IPS DF 4.7 (cell line): ENCODE results near the gene MAP3K19.
"Not testable (repeated sequence)": the region's sequence is repeated elsewhere in the genome, so short reads cannot be mapped to it uniquely, and the experiment has no call there.

Source experiments
- DNase-seq: peaks from one replicate; pipeline ENCODE4 v3.0.0-alpha.2; 2013; ENCODE audit warnings: low spot score; ENCODE audit errors: extremely low read depth

Gene MAP3K19, protein sequence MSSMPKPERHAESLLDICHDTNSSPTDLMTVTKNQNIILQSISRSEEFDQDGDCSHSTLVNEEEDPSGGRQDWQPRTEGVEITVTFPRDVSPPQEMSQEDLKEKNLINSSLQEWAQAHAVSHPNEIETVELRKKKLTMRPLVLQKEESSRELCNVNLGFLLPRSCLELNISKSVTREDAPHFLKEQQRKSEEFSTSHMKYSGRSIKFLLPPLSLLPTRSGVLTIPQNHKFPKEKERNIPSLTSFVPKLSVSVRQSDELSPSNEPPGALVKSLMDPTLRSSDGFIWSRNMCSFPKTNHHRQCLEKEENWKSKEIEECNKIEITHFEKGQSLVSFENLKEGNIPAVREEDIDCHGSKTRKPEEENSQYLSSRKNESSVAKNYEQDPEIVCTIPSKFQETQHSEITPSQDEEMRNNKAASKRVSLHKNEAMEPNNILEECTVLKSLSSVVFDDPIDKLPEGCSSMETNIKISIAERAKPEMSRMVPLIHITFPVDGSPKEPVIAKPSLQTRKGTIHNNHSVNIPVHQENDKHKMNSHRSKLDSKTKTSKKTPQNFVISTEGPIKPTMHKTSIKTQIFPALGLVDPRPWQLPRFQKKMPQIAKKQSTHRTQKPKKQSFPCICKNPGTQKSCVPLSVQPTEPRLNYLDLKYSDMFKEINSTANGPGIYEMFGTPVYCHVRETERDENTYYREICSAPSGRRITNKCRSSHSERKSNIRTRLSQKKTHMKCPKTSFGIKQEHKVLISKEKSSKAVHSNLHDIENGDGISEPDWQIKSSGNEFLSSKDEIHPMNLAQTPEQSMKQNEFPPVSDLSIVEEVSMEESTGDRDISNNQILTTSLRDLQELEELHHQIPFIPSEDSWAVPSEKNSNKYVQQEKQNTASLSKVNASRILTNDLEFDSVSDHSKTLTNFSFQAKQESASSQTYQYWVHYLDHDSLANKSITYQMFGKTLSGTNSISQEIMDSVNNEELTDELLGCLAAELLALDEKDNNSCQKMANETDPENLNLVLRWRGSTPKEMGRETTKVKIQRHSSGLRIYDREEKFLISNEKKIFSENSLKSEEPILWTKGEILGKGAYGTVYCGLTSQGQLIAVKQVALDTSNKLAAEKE (N-terminal part only)

DNA sequence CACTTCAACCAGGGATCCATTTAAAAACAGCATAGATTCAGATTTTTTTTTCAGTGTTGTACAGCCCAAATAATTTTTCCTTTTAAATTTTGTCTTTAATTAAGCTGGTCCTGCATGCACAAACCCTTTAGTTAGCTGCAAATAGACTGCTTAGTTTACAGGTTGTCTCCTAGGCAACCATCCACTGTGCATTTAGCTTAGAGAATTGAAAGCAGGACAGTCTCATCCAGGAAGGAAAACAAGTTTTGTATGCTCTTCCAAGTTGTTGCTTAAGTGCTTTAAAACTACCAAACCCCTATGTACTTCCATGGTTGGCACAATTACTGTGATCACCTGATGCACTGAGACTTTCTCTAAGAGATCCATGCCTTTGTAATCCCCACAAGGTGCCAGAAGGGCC, at the start of gene MAP3K19:
MAP3K19 (minus strand) TSS at position 148 of the 400 bp plus-strand sequence. CDS start 22,800 bp downstream, outside the sequence.
- no peak for DNase-seq

DNA sequence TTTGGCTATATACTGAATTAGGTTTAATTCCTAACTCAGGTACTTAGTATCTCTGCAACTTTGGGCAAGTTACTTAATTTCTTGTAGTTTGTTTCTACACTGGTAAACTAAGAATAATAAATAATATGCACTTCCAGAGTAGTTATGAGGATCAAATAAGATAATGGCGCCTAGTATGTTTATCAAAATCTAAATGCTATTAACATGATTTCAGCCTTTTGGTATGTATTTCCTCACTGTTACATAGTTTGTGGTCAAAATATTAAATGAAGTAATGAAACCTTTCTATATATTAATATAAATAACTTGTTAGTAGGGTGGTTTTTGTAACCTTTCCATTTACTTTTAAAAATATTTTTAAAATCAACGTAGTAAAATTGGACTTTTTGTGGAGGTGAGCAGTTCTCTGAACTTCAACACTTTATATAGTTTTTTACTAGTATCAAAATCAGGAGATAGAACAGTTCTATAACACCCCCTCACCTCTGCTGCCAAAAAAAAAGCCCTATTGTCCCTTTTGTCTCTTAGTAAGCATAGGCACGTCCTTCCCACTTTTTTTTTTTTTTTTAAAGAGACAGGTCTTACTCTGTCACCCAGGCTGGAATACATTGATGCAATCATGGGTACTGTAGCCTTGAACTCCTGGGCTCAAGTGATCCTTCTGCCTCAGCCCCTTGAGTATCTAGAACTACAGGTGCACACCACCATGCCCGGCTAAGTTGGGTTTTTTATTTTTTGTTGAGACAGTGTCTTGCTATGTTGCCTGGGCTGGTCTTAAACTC, 49.6 kb upstream of the MAP3K19 start:
- no peak for DNase-seq

DNA sequence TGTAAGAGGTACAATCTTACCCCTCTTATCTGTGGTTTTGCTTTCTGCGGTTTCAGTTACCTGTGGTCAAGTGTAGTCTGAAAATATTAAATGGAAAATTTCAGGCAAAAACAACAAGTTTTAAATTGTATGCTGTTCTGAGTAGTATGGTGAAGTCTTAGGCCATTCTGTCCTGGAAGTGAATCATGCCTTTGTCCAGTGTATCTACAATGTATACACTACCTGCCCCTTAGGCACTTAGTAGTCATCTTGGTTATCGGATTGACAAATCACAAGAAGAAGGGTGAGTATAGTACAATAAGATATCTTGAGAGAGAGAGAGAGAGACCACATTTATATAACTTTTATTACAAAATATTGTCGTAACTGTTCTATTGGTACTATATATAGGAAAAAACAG, 48.3 kb upstream of the MAP3K19 start:
- no peak for DNase-seq

DNA sequence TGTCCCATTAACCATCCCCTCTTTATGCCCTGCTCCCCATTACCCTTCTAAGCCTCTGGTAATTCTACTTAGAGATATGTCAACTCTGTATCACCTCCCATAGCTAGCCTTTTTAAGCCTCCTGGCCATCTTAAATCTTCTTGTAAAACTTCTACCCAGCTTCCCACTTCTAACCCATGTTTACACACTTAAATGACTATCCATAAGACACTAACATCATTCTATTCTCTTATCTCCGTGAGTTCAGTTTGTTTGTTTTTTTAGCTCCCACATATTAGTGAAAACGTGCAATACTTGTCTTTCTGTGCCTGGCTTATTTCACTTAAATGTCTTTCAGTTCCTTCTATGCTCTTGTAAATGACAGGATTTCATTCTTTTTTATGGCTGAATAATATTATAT, 47.3 kb upstream of the MAP3K19 start:
- no peak for DNase-seq

DNA sequence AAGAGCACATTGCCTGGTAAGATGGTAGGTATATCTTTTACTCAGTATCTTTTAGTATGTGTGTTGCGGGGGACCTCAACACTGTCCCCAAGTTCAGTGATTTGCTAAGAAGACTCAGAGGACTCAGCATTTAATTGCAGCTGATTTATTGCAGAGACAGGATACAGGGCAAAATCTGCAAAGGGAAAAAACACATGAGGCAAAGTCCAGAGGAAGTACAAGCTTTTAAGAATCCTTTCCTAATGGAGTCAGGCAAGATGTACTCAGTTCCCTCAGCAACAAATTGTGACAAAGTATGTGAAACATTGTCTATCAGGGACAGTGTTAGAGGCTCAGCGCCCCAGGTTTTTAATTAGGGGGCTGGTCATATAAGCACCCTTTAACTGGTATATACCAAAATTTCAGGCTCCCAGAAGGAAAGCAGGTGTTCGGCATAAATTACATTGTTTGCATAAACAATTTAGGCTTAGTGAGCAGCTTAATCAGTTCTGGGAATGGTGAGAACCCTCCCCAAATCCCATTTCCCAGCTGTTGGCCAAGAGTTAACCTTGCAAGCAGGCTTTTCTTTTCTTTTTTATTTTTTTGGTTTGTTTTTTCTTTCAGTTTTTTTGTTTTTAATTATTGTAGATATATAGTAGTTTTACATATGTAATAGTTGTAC, 46.6 kb upstream of the MAP3K19 start:
- DNase-seq, result no peak

DNA sequence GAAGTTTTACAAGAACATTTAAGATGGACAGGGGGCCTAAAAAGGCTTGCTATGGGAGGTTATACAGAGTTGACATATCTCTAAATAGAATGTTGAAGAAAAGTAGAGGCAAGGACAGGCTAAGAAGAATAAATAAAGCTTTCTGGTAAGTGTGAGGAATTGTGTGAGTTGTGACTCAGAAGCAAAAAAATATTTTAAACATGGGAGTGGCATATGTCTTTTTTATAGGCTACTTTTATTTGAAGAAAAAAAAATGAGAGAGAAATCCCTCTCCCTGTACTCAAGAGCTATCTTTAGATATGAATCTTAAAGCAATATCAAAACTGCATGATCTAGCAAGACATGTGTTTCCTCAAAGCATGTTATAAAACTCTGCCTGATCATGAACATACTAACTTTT, 45.9 kb upstream of the MAP3K19 start:
- DNase-seq, result no peak

DNA sequence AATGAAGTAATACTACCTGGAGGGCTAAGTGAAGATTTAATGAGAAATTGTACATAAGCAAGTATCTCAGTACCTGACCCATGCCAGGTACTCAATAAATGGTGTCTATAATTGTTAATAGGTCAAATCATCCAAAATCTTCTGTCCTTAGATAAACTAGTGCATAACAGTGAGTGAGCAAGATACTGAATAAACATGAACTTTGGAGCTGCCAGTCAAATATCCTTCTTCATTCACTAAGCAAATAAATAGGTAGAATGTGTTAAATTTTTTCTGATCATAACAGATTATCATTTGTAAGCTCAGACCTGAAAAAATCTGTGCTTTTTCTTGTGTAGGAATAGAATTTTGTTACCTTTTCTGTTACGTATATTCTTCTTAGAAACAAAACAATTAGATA, 44.4 kb upstream of the MAP3K19 start:
- no peak for DNase-seq

DNA sequence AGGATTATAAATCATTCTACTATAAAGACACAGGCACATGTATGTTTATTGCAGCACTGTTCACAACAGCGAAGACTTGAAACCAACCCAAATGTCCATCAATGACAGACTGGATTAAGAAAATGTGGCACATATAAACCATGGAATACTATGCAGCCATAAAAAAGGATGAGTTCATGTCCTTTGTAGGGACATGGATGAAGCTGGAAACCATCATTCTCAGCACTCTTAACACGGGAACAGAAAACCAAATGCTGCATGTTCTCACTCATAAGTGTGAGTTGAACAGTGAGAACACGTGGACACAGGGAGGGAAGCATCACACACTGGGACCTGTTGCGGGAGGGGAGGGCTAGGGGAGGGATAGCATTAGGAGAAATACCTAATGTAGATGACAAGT, 42.4 kb upstream of the MAP3K19 start:
- DNase-seq, result not testable (repeated sequence)

DNA sequence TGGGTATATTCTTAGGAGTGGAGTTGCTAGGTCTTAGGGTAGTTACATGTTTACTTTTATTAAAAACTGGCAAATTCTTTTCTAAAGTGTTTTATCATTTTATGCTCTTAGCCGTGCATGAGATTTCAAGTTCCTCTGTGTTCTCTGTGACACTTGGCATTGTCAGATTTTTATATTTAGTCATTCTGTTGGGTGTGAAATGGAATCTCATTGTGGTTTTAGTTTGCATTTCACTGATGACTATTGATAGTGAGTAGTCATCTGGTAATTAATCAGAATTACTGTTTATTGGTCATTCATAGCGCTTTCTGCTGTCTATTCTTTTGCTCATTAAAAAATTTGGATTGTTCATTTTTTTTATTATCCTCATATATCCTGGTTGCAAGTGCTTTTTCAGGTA, 39.0 kb upstream of the MAP3K19 start:
- no peak for DNase-seq

DNA sequence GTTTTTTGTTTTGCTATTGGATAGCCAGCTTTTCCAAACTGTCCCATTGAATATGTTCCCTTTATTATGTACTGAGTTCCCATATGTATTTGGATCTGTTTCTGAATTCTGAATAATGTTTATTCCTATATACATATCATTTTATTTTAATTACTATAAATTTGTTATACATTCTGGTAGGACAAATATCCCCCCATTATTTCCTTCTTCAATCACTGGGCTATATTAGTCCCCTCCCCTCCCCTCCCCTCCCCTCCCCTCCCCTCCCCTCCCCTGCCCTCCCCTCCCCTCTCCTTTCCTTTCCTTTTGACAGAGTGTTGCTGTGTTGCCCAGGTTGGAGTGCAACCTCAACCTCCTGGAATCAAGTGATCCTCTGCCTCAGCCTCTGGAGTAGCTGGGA, 31.2 kb upstream of the MAP3K19 start:
- no peak for DNase-seq

DNA sequence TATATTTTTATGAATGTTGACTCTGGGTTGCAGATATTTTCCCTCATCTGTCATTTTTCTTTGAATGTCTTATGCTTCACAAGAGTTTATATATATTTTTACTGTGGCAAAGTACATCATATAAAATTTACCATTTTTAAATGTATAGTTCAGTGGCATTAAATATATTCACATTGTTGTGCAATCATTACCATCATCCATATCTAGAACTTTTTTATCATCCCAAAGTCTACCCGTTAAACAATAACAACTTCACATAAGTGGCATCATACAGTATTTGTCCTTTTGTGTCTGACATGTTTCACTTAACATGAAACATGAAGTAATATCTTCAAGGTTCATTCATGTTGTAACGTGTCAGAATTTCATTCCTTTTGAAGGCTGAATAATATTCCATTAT, 29.3 kb upstream of the MAP3K19 start:
- no peak for DNase-seq

DNA sequence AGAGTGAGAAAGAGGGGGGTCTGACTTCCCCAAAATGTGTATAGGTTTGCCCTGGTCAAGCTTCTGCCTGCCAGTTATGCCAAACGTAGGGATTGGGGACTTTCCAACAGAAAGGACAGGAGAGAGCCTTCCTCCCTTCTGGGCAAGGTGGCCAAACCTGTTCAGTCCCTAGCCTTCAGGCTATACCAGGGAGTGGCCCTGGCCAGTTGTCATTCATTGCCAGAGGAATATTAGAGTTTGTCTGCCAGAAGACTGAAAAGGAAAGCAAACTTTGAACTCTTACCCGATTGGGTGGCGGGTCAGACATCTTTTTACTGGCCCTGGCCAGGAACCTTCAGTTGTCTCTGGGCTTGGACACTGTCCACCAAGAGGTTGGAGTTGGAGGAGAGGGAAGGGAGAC, 27.0 kb upstream of the MAP3K19 start:
- no peak for DNase-seq

DNA sequence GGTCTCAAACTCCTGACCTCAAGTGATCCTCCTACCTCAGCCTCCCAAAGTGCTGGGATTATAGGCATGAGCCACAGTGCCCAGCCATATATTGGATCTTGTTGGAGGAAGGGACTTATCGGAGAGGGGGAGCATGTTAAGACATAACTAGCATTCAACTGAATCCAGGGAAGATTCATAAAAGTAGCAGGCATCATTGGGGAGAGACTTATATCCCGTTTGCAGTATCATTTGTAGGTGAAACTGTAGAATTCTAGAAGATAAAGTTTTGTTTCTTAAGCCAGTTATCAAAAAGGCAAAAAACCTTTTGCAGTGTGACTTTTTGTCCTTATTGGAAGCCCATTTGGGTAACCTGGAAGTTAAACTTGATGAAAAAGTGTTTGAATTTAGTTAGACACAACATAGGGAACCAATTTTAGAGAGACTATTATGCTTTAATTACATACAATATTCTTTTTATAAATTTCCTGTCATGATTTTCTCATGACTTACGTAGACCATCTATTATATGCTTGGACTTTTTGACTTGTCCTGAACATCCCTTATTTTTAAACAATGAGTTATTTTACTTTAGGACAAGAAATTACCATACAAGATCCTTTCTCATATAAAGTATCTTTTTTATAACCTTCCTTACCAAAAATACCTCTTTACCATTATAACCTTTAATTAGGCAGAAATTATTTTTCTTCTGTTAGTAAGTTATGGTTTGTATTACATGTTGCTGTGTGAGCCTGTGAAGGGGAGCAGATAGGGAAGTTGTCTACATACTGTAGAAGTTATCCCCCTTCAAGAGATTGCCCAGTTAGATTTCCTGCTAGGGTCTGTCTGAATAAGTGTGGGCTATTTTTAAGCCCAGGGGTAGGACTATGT, 25.1 kb upstream of the MAP3K19 start:
- no peak for DNase-seq

DNA sequence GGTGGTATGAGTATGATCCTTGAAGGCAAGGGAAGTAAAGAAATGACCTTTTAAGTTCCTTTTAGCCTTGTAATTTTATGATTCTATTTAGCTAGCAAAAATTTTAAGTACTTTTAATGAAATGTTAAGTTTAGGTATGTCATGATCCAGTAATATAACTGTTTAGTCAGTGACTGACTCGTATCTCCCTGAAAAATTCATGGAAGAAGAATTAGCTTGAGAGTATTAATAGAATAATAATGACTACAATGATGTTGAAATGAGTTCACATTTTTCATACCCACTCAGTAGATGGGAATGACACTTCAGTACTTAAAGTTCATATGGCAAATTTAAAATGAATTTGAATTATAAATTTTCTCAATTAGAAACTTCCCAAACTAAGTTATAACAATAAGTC, 19.5 kb upstream of the MAP3K19 start:
- DNase-seq, result no peak

DNA sequence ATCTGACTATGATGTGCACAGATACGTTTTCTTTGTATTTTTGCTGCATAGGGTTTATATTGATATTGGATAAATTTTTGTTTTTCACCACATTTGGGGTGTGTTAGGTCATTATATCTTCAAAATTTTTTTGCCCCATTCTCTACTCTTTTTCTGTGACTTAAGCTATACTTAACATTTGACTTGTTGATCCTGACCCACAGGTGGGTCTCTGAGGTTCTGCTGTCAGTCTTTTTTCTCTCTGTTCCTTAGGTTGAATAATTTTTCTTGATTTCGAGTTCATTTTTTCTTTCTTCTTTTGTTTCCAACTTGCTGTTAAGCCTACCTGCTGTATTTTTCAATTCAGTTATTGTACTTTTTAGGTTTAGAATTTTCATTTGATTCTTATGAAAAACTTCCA, 16.9 kb upstream of the MAP3K19 start:
- no peak for DNase-seq

DNA sequence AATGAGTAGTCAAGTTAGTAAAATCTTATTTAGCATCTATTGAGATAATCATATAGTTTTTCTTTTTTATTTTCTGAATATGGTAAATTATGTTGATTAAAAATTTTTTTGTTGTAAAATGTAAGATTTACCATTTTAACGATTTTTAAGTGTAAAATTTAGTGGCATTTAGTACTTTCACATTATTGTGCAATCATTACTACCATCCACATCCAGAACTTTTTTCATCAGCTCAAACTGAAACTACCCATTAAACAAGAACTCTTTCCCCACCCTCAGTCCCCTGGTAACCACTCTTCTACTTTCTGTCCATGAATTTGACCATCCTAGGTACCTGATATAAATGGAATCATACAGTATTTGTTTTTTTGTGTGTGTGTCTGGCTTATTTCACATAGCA, 16.0 kb upstream of the MAP3K19 start:
- no peak for DNase-seq

DNA sequence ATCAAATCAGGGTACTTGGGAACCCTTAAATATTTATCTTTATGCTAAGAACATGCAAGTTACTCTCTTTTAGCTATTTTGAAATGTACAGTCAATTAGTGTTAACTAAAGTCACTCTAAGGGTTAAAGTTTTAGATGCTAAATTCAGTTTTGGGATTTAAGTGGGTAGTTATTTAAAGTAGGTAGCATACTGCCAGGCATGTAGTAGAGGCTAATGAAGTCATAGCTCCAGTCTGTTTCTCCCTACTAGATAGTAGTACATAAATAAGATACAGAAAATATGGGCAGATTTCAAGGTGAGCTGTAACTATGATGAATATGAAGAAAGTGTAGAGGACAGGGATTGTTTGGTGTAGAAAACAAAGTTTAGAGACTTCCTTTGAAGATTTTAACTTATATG, 12.3 kb upstream of the MAP3K19 start:
- DNase-seq, result no peak

DNA sequence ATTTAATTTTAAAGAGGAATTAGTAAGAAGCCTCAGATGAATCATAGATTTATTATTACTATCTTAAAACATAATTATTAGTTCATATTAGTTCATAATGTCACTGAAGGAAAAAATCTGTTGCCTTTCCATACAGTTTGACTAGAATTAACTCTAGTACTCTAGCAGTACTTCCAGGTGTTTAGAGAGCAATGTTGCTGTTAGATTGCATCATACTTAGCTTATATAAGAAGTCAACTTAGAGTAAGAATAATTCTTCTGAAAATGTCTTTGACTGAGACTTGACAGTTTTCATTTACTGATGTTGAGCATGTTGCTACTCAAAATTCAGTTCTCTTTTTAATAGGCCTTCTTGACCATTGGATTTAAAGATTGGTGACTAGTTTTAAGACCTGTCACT, 9.5 kb upstream of the MAP3K19 start:
- no peak for DNase-seq

DNA sequence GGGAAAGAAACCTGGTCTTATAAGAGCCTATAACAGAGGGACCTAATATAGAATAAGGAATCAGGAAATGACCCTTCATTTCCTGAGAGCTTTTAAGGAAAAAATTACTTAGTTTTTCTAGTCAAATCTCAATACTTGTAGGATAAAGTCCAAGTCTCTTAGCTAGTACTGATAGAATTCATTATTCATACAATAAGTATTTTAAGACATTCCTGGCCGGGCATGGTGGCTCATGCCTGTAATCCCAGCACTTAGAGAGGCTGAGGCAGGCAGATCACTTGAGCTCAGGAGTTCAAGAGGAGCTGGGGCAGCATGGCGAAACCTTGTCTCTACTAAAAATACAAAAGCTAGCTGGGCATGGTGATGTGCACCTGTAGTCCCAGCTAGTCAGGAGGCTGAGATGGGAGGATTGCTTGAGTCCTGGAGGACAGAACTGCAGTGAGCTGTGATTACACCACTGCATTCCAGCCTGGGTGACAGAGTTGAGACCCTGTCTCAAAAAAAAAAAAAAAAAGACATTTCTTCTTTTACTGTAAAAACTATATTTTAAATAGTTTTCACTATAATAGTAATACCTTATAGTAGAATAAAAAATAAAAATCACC, 8.0 kb upstream of the MAP3K19 start:
- no peak for DNase-seq
